HG03378 (cell line): ENCODE measurements around the gene WASHC3.
A peak's percentile ranks its signal among the peaks of the same experiment; 100 is the strongest.

Experiments
- ATAC-seq: cut with Tn5 transposase; IDR thresholded peaks from one replicate; pipeline ENCODE4 v1.9.1; 2021; ENCODE audit warnings: mild to moderate bottlenecking, moderate library complexity; ENCODE audit not compliant: unreplicated experiment

WASHC3 gene

DNA sequence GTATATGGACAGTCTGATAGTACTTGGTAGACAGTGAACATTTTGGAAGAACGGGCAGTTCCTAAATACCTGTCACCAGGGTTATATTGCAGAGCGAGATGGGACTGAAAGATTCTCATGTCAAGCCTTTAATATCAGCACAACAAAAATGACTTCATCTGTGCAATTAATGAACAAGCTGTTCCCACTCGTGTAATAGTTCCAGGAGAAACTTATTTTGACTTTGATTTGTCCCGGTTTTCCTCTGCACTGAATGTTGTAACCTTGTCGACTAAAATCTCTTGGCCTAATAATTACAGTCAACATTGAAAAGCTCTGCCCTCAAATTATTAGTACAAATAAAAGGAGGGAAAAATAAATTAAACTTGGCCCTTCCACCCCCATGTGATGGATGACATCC is 79.5 kb downstream of the WASHC3 start:
- no peak for ATAC-seq

GRCh38 chr12:101981868-101982267 is 79.9 kb downstream of the WASHC3 start:
- no peak for ATAC-seq

DNA sequence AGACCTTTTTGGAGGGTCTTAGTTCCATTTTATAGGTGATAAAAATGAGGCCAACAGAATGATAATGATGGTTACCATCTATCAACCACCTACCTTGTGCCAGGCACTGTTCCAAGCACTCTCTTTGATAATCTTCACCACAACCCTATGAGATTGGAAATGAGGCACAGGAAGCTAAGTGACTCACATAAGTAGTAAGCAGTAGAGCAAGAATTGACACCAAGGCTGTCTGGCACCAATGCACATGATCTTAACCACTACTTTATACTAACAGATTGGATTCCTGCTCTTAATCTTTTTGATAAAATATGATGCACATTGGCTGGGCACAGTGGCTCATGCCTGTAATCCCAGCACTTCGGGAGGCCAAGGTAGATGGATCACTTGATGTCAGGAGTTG is 93.0 kb downstream of the WASHC3 start:
- no peak for ATAC-seq

- peak; percentile 44 for ATAC-seq
Observed at GRCh38 chr12:101967506-101967905, 94.3 kb downstream of the WASHC3 start.

DNA sequence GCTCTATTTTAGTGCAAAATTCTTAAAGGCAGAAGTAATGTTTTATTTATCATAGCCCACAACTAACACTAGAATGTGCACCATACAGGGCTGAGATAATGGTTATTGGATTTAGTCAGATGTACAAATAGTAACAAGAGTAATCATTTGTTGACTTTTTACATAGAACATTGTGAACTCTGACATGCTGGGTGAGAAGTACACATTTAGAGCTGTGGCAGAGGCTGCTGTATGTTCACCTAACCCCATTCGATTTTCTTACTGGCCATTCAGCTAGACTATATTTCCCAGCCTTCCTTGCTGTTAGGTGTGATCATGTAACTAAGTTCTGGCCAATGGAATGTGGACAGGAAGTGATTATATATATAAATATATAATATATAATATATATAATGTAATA is 95.3 kb downstream of the WASHC3 start:
- no peak for ATAC-seq

- ATAC-seq = no peak
Observed at GRCh38 chr12:101963697-101964096, 98.1 kb downstream of the WASHC3 start.
